IMR-90 (cell line): ENCODE data around the gene NSUN7. TPM values are rescaled to one million over a fixed set of nuclear protein-coding genes. Genes with fewer than 3 reads are reported as not detected.

ENCODE experiments used
- ATAC-seq: fragments of 200-7000 bp; cut with Tn5 transposase; 2 replicates; pipeline ENCODE4 v1.9.1; 2020; ENCODE audit warnings: low read depth, mild to moderate bottlenecking, moderate library complexity
- BruUV-seq: library from RNA; stranded (reverse); fragments of 400-500 nt; replicated peaks from 2 replicates; lab custom pipeline; 2021; lab: Mats Ljungman, UMichigan
- CTCF ChIA-PET: fragments of 300-600 bp; formaldehyde crosslinking; extraction: SDS; loops from one replicate; lab custom pipeline; 2021; ENCODE audit warnings: antibody characterized with exemption; lab: Yijun Ruan, JAX
- POLR2A ChIA-PET: fragments of 300-600 bp; sonication (Branson Sonifier 250); formaldehyde crosslinking; loops from one replicate; lab custom pipeline; 2022; ENCODE audit warnings: antibody characterized with exemption; ENCODE audit not compliant: unreplicated experiment; lab: Charles Lee
- DNase-seq: peaks from one replicate; pipeline ENCODE4 v3.0.0; 2013
- H2AFZ ChIP-seq: replicated peaks from 2 replicates; pipeline ENCODE3; 2013; ENCODE audit warnings: low read length, mild to moderate bottlenecking; ENCODE audit not compliant: poor library complexity
- H2AK5ac ChIP-seq: 2 replicates; pipeline ENCODE4 v1.6.1; 2013; ENCODE audit warnings: low read depth, low read length, inconsistent platforms
- H2AK9ac ChIP-seq: replicated peaks from 2 replicates; pipeline ENCODE3; 2013; ENCODE audit warnings: mild to moderate bottlenecking, low read depth, low read length, moderate library complexity; ENCODE audit not compliant: poor library complexity
- H2BK120ac ChIP-seq: 2 replicates; pipeline ENCODE4 v1.6.1; 2013; ENCODE audit warnings: low read depth, low read length, inconsistent platforms
- H2BK15ac ChIP-seq: 3 replicates; pipeline ENCODE4 v1.6.1; 2013; ENCODE audit warnings: low read depth, low read length, inconsistent platforms
- H2BK20ac ChIP-seq: 2 replicates; pipeline ENCODE4 v1.6.1; 2013; ENCODE audit warnings: low read depth, mild to moderate bottlenecking, inconsistent platforms, low read length, moderate library complexity
- H2BK5ac ChIP-seq: 2 replicates; pipeline ENCODE4 v1.6.1; 2013; ENCODE audit warnings: mild to moderate bottlenecking, low read depth, low read length, inconsistent platforms; ENCODE audit not compliant: poor library complexity, severe bottlenecking
- H3K14ac ChIP-seq: replicated peaks from 2 replicates; pipeline ENCODE4 v1.6.1; 2013; ENCODE audit warnings: low read depth, low read length, inconsistent platforms
- H3K18ac ChIP-seq: 2 replicates; pipeline ENCODE4 v1.6.1; 2013; ENCODE audit warnings: low read depth, low read length, control low read depth
- H3K23ac ChIP-seq: 2 replicates; pipeline ENCODE4 v1.6.1; 2013; ENCODE audit warnings: low read depth, low read length, inconsistent platforms
- H3K27ac ChIP-seq: 2 replicates; pipeline ENCODE4 v1.5.1; 2013; ENCODE audit warnings: mild to moderate bottlenecking, control low read depth, low read length; ENCODE audit not compliant: insufficient read depth
- H3K27me3 ChIP-seq: 2 replicates; pipeline ENCODE4 v1.6.1; 2013; ENCODE audit warnings: low read length; ENCODE audit not compliant: control insufficient read depth, insufficient read depth
- H3K36me3 ChIP-seq: 2 replicates; pipeline ENCODE4 v1.6.1; 2013; ENCODE audit warnings: low read length, mixed read lengths; ENCODE audit not compliant: control insufficient read depth, insufficient read depth
- H3K4ac ChIP-seq: 2 replicates; pipeline ENCODE4 v1.6.1; 2013; ENCODE audit warnings: low read depth, low read length, inconsistent platforms
- H3K4me1 ChIP-seq: 2 replicates; pipeline ENCODE4 v1.6.1; 2013; ENCODE audit warnings: low read length, mixed read lengths; ENCODE audit not compliant: control insufficient read depth, insufficient read depth
- H3K4me2 ChIP-seq: 2 replicates; pipeline ENCODE4 v1.6.1; 2013; ENCODE audit warnings: low read depth, mild to moderate bottlenecking, control low read depth, low read length, moderate library complexity
- H3K4me3 ChIP-seq: 2 replicates; pipeline ENCODE4 v1.5.1; 2013; ENCODE audit warnings: low read depth, mild to moderate bottlenecking, control low read depth, low read length, moderate library complexity; ENCODE audit not compliant: insufficient read depth
- H3K56ac ChIP-seq: 2 replicates; pipeline ENCODE4 v1.6.1; 2013; ENCODE audit warnings: low read length, inconsistent platforms; ENCODE audit not compliant: insufficient read depth; ENCODE audit errors: extremely low read depth
- H3K79me1 ChIP-seq, 2 experiments: 2 replicates each; pipeline ENCODE4 v1.6.1; 2013; ENCODE audit warnings: low read length in 2 of 2, inconsistent platforms in 1 of 2, low read depth in 1 of 2
- H3K9ac ChIP-seq: 2 replicates; pipeline ENCODE4 v1.6.1; 2013; ENCODE audit warnings: low read depth, low read length, control low read depth
- H3K9me1 ChIP-seq: 2 replicates; pipeline ENCODE4 v1.6.1; 2013; ENCODE audit warnings: low read length, inconsistent platforms; ENCODE audit not compliant: insufficient read depth
- H3K9me3 ChIP-seq: 2 replicates; pipeline ENCODE4 v1.6.1; 2013; ENCODE audit warnings: low read length; ENCODE audit not compliant: control insufficient read depth, insufficient read depth
- H4K20me1 ChIP-seq: 2 replicates; pipeline ENCODE4 v1.6.1; 2013; ENCODE audit warnings: low read length, inconsistent platforms; ENCODE audit not compliant: insufficient read depth
- H4K5ac ChIP-seq: 2 replicates; pipeline ENCODE4 v1.6.1; 2013; ENCODE audit warnings: mild to moderate bottlenecking, low read depth, low read length, control low read depth
- H4K8ac ChIP-seq, 2 experiments: 2 replicates each; pipeline ENCODE4 v1.6.1; 2013; ENCODE audit warnings: low read depth in 2 of 2, low read length in 2 of 2, control low read depth in 1 of 2, inconsistent platforms in 1 of 2
- H4K91ac ChIP-seq: 2 replicates; pipeline ENCODE4 v1.6.1; 2013; ENCODE audit warnings: low read depth, low read length, inconsistent platforms; ENCODE audit not compliant: insufficient read depth
- CHD1 ChIP-seq: IDR thresholded peaks from 2 replicates; pipeline ENCODE4 v1.6.1; 2012; ENCODE audit warnings: low read depth, low read length, improper control_type of control experiment
- CTCF ChIP-seq: conservative IDR thresholded peaks from 2 replicates; pipeline ENCODE4 v1.5.1; 2012; ENCODE audit warnings: mild to moderate bottlenecking, low read depth, low read length, improper control_type of control experiment
- ELK1 ChIP-seq: fragments of 150-350 bp; IDR thresholded peaks from 2 replicates; pipeline ENCODE4 v1.6.1; 2016; ENCODE audit warnings: low read depth, mild to moderate bottlenecking, low read length, moderate library complexity, borderline replicate concordance
- FOS ChIP-seq: fragments of 150-350 bp; IDR thresholded peaks from 2 replicates; pipeline ENCODE4 v1.6.1; 2016; ENCODE audit warnings: low read depth, low read length
- MAFK ChIP-seq: IDR thresholded peaks from 2 replicates; pipeline ENCODE4 v1.6.1; 2012; ENCODE audit warnings: low read depth, low read length, improper control_type of control experiment
- NFE2L2 ChIP-seq: fragments of 150-350 bp; IDR thresholded peaks from 2 replicates; pipeline ENCODE4 v1.6.1; 2016; ENCODE audit warnings: low read depth, mild to moderate bottlenecking, low read length
- POLR2A ChIP-seq: IDR thresholded peaks from 2 replicates; pipeline ENCODE4 v1.6.1; 2012; ENCODE audit warnings: mild to moderate bottlenecking, low read depth, low read length
- RAD21 ChIP-seq: IDR thresholded peaks from 2 replicates; pipeline ENCODE4 v1.6.1; 2012; ENCODE audit warnings: low read length, improper control_type of control experiment
- RCOR1 ChIP-seq: IDR thresholded peaks from 2 replicates; pipeline ENCODE4 v1.6.1; 2012; ENCODE audit warnings: mild to moderate bottlenecking, low read length, improper control_type of control experiment; ENCODE audit not compliant: insufficient replicate concordance
- USF2 ChIP-seq: fragments of 150-350 bp; IDR thresholded peaks from 2 replicates; pipeline ENCODE4 v1.6.1; 2017; ENCODE audit warnings: mild to moderate bottlenecking, antibody characterized with exemption, low read length, low read depth
- WGBS, 2 experiments: methylation state at CpG; one replicate each; pipeline versions ENCODE4 v1.1.5 to v1.1.7; 2013; ENCODE audit warnings: missing lambda C conversion rate in 2 of 2; ENCODE audit not compliant: insufficient read length in 1 of 2; ENCODE audit errors: extremely low coverage in 2 of 2; 5-methylcytosine and 5-hydroxymethylcytosine counted together
- dilution Hi-C: fragments of 300-500 bp; cut with HindIII; formaldehyde crosslinking; loops from one replicate; pipeline ENCODE4 v1.14.3; 2018; ENCODE audit warnings: low sequenced_read_pairs; ENCODE audit not compliant: unreplicated experiment
- in situ Hi-C: fragments of 300-500 bp; cut with MboI; formaldehyde crosslinking; loops from 3 replicates; pipeline ENCODE4 v1.14.3; 2019; ENCODE audit warnings: low sequenced_read_pairs, inconsistent platforms, mixed read lengths
- intact Hi-C: fragments of 100-400 bp; cut with micrococcal nuclease; formaldehyde crosslinking; loops from 2 replicates; pipeline ENCODE4 v1.10.0; 2022
- polyA plus RNA-seq, 3 experiments: library from polyadenylated mRNA; depleted of rRNA; stranded (reverse); fragments of >200 nt; gene quantifications; 2 replicates each; pipeline ENCODE4 v1.2.3, GENCODE V29; 2012; ENCODE audit warnings: low replicate concordance in 1 of 3
- total RNA-seq: library from RNA; depleted of rRNA; stranded (reverse); fragments of >200 nt; gene quantifications from 2 replicates; pipeline ENCODE4 v1.2.3, GENCODE V29; 2012

NSUN7 gene
- total and polyA plus RNA-seq, 2 of the 4 experiments (the other 2 are of a cell fraction): not detected

GRCh38 chr4:40842725-40843423 is 93.1 kb downstream of the NSUN7 start:
- no peak overlapping the region for H3K9ac ChIP-seq
- ChIA-PET POLR2A (no interaction called here), CTCF (no interaction called here)

More at GRCh38 chr4:40842725-40843423, 93.1 kb downstream of the NSUN7 start:
- no peak overlapping the region for H3K27ac ChIP-seq
- no peak overlapping the region for H4K5ac ChIP-seq
- H3K18ac ChIP-seq: no peak overlapping the region
- no peaks in the 10 kb centered on the region for H3K4me1 ChIP-seq
- dilution Hi-C loops (no loop called here), intact Hi-C loops (no loop called here), in situ Hi-C loops (no loop called here)
- no peak overlapping the region for H4K8ac ChIP-seq
- peak; percentile 18 for ATAC-seq
- peak overlapping the region; percentile 61 for H2AFZ ChIP-seq
- TF ChIP-seq RCOR1: no peak
- TF ChIP-seq RAD21: no peak
- TF ChIP-seq POLR2A: no peak
- no peak for TF ChIP-seq NFE2L2
- no peak for TF ChIP-seq CHD1
- TF ChIP-seq CTCF: no peak
- TF ChIP-seq FOS: no peak
- no peak for TF ChIP-seq ELK1
- TF ChIP-seq MAFK: no peak
- TF ChIP-seq USF2: no peak
- no peaks in the 10 kb centered on the region for H4K20me1 ChIP-seq
- peak overlapping the region; percentile 58 for H3K14ac ChIP-seq
- no peaks in the 10 kb centered on the region for H3K9me3 ChIP-seq
- no peak overlapping the region for H3K4ac ChIP-seq
- H3K23ac ChIP-seq: no peak overlapping the region
- WGBS, 2 experiments: 48% methylated on average over 5 of the region's 14 CpGs; no CpG with 5 or more reads in 1 of the 2 experiments
- H2AK5ac ChIP-seq: peak overlapping the region; percentile 33; the same call in 1 of the 2 replicates
- H3K4me2 ChIP-seq: no peak overlapping the region
- peaks cover 0 to 7% of the 10 kb centered on the region in 2 experiments; a peak in 2 of 4 replicates for H3K79me1 ChIP-seq
- no peaks in the 10 kb centered on the region for H3K27me3 ChIP-seq
- peak overlapping the region; percentile 18 for H2AK9ac ChIP-seq
- no peak overlapping the region for H3K56ac ChIP-seq
- peaks cover 13% of the 10 kb centered on the region; the same call in 1 of the 2 replicates for H3K9me1 ChIP-seq
- H4K91ac ChIP-seq: no peak overlapping the region
- H2BK5ac ChIP-seq: no peak overlapping the region
- BruUV-seq: no TSS peak
- H3K36me3 ChIP-seq: no peaks in the 10 kb centered on the region
- H2BK20ac ChIP-seq: no peak overlapping the region
- no peak overlapping the region for H2BK15ac ChIP-seq
- no peak overlapping the region for H2BK120ac ChIP-seq
- H3K4me3 ChIP-seq: no peak overlapping the region
- peak; percentile 6 for DNase-seq
